WERI-Rb-1 (cell line): ENCODE measurements around the gene SCLY.

Experiments
- DNase-seq: peaks from one replicate; pipeline ENCODE4 v3.0.0-alpha.2; 2020
- H3K27ac ChIP-seq: fragments of 250-450 bp; sonication (Bioruptor Pico); 2 replicates; pipeline ENCODE4 v1.5.1; 2020; ENCODE audit warnings: mild to moderate bottlenecking, moderate library complexity
- H3K27me3 ChIP-seq: fragments of 250-450 bp; sonication (Bioruptor Pico); 2 replicates; pipeline ENCODE4 v1.5.1; 2021; ENCODE audit warnings: mild to moderate bottlenecking, low read depth, moderate library complexity; ENCODE audit not compliant: insufficient read depth, severe bottlenecking
- H3K36me3 ChIP-seq: fragments of 250-450 bp; sonication (Bioruptor Pico); 2 replicates; pipeline ENCODE4 v1.5.1; 2020; ENCODE audit warnings: mild to moderate bottlenecking, moderate library complexity
- H3K4me3 ChIP-seq: 2 replicates; pipeline ENCODE4 v1.5.1; 2011; ENCODE audit warnings: low read depth, mild to moderate bottlenecking, control low read depth, low read length
- H3K9me3 ChIP-seq: fragments of 250-450 bp; sonication (Bioruptor Pico); 2 replicates; pipeline ENCODE4 v1.5.1; 2021; ENCODE audit warnings: mild to moderate bottlenecking, moderate library complexity; ENCODE audit not compliant: severe bottlenecking
- CTCF ChIP-seq: IDR thresholded peaks from 2 replicates; pipeline ENCODE4 v1.5.1; 2011; ENCODE audit warnings: low read depth, mild to moderate bottlenecking, control low read depth, inconsistent platforms, low read length

SCLY gene

GRCh38 chr2:238137885-238138284 is 77.1 kb downstream of the SCLY start:
- no peaks in the 10 kb centered on the region for H3K36me3 ChIP-seq
- H3K4me3 ChIP-seq = no peak overlapping the region
- H3K9me3 ChIP-seq = no peaks in the 10 kb centered on the region
- H3K27me3 ChIP-seq = no peaks in the 10 kb centered on the region
- peak overlapping the region; percentile 26; the same call in 1 of the 2 replicates for H3K27ac ChIP-seq
- no peak for DNase-seq
- TF ChIP-seq CTCF = no peak

DNA sequence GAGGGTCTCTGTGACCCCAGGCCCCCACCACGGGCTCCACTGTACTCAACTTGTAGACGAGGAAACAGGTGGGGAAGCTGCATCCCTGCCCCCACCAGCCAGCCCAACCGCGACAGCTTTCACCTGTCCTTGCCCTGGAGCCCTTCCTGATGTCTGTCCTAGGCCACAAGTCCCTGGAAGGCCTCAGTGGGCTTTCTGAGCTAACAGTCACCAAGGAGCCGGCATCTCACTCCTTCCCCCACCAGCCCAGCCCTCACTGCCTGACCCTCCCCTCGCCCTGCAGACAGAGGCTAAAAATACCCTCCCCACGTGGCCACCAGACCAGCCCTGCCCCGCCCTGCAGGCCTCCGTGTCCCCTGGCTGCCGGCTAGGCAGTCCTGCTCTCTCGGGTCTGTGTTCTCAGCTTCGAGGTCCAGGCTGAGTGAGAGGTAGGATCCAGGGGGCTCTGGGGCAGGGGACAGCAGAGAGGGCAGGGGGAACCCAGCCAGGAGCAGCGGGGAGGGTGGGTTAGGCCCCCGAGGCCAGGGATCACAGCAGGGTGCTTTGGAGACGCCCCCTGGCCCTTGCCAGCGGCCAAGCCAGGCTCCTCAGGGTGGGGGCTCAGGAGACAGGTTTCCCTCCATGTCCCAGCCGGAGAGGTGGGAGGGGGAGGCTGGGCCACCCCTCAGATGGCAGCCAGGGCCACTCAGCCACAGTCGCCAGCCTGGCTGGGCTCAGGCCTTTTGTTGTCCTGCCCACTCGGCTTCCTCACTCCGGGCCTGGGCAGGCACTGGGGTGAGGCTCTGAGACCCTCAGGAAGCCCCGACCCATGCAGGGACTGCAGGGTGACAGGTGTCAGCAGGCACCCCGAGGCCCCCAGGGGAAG is 77.8 kb downstream of the SCLY start, which contains the start of gene KLHL30:
KLHL30 (plus strand) TSS at position 338 of the 865 bp plus-strand sequence. CDS start 2,087 bp downstream, outside the sequence.
- no peak within 1 kb of the TSS for H3K4me3 ChIP-seq
- H3K9me3 ChIP-seq = no peaks in the 10 kb centered on the region
- no peaks in the 10 kb centered on the region for H3K36me3 ChIP-seq
- H3K27me3 ChIP-seq = no peaks in the 10 kb centered on the region
- peak; percentile 48 for DNase-seq
- TF ChIP-seq CTCF = no peak
- H3K27ac ChIP-seq = peak within 1 kb of the TSS; percentile 26

GRCh38 chr2:238139196-238140039 is 78.6 kb downstream of the SCLY start:
- peak; percentile 50 for DNase-seq
- Histone ChIP-seq H3K36me3 (no peaks in the 10 kb centered on the region), H3K9me3 (no peaks in the 10 kb centered on the region), H3K27me3 (no peaks in the 10 kb centered on the region), H3K27ac (no peak overlapping the region), H3K4me3 (no peak overlapping the region)
- TF ChIP-seq CTCF = peak; percentile 86

DNA sequence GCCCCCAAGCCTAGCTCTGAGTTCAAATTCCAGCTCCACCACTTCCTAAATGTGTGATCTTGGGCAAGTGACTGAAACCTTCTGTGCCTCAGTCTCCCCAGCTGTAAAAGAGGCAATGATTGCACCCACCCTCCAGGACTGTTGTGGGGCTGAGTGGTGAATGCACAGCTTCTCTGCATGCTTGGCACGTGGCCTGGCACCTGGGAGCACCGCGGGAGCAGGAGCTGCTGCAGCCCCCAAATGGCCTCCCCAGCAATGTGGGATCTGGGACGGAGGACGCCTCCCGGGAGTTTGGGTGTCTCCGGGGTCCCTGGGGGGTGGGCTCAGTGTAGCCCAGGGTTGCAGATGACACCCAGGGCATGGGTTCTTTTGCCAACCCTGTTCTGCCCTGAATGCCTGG is 79.2 kb downstream of the SCLY start:
- no peak for DNase-seq
- no peaks in the 10 kb centered on the region for H3K9me3 ChIP-seq
- no peaks in the 10 kb centered on the region for H3K36me3 ChIP-seq
- H3K27ac ChIP-seq = no peak overlapping the region
- H3K27me3 ChIP-seq = no peaks in the 10 kb centered on the region
- no peak overlapping the region for H3K4me3 ChIP-seq
- TF ChIP-seq CTCF = no peak

- no peak overlapping the region for H3K27ac ChIP-seq
- H3K9me3 ChIP-seq = no peaks in the 10 kb centered on the region
- no peaks in the 10 kb centered on the region for H3K27me3 ChIP-seq
- no peaks in the 10 kb centered on the region for H3K36me3 ChIP-seq
- no peak for TF ChIP-seq CTCF
- H3K4me3 ChIP-seq = no peak overlapping the region
- DNase-seq = no peak
Observed at GRCh38 chr2:238140721-238141540, 80.1 kb downstream of the SCLY start.
